ENCODE data around the gene PROX1.
"Not testable (repeated sequence)": the region's sequence is repeated elsewhere in the genome, so short reads cannot be mapped to it uniquely, and the experiment has no call there.

Gene PROX1

GRCh38 chr1:214072426-214073157, 84.8 kb downstream of the PROX1 start:
- DNase-seq (ENCODE audit: low spot score) = no peak

GRCh38 chr1:214074477-214074876, 86.7 kb downstream of the PROX1 start:
- DNase-seq (ENCODE audit: low spot score) = no peak

- no peak for DNase-seq (ENCODE audit: low spot score)
Measured at GRCh38 chr1:214075305-214075998, 87.7 kb downstream of the PROX1 start.

- no peak for DNase-seq (ENCODE audit: low spot score)
Measured at GRCh38 chr1:214075999-214076707, 88.4 kb downstream of the PROX1 start.

GRCh38 chr1:214076708-214077065, 88.9 kb downstream of the PROX1 start:
- no peak for DNase-seq (ENCODE audit: low spot score)

- no peak for DNase-seq (ENCODE audit: low spot score)
Measured at GRCh38 chr1:214078950-214079349, 91.2 kb downstream of the PROX1 start.

GRCh38 chr1:214085325-214085724, 97.6 kb downstream of the PROX1 start:
- no peak for DNase-seq (ENCODE audit: low spot score)

GRCh38 chr1:214086945-214087344, 99.2 kb downstream of the PROX1 start:
- DNase-seq (ENCODE audit: low spot score) = no peak

GRCh38 chr1:214089003-214089402, 101.2 kb downstream of the PROX1 start:
- DNase-seq (ENCODE audit: low spot score) = not testable (repeated sequence)
